Neural progenitor cell (in vitro differentiated cells): ENCODE results near the gene RXRA. TPM values are rescaled to one million over a fixed set of nuclear protein-coding genes. Genes with fewer than 3 reads are reported as not detected.

ENCODE experiments used
- DNase-seq: peaks from one replicate; pipeline ENCODE4 v3.0.0-alpha.2; 2016; ENCODE audit warnings: low spot score
- H2AFZ ChIP-seq: fragments of 200-600 bp; sonication (generic); replicated peaks from 2 replicates; pipeline ENCODE4 v1.6.1; 2016; ENCODE audit warnings: antibody characterized with exemption
- H3F3A ChIP-seq: fragments of 200-600 bp; sonication (generic); 2 replicates; pipeline ENCODE4 v1.6.1; 2016; ENCODE audit warnings: antibody characterized with exemption, low read depth
- H3K27ac ChIP-seq: fragments of 200-600 bp; sonication (generic); 2 replicates; pipeline ENCODE4 v1.5.1; 2016; ENCODE audit warnings: mild to moderate bottlenecking
- H3K27me3 ChIP-seq: fragments of 200-600 bp; sonication (generic); 2 replicates; pipeline ENCODE4 v1.6.1; 2016; ENCODE audit warnings: mild to moderate bottlenecking, moderate library complexity
- H3K36me3 ChIP-seq: fragments of 200-600 bp; sonication (generic); 2 replicates; pipeline ENCODE4 v1.5.1; 2016
- H3K4me1 ChIP-seq: fragments of 200-600 bp; sonication (generic); 2 replicates; pipeline ENCODE4 v1.6.1; 2016; ENCODE audit warnings: mixed run types
- H3K4me2 ChIP-seq: fragments of 200-600 bp; sonication (generic); 2 replicates; pipeline ENCODE4 v1.6.1; 2016
- H3K4me3 ChIP-seq: fragments of 200-600 bp; sonication (generic); 2 replicates; pipeline ENCODE4 v1.5.1; 2016
- H3K79me2 ChIP-seq: fragments of 200-600 bp; sonication (generic); 2 replicates; pipeline ENCODE4 v1.6.1; 2016; ENCODE audit warnings: low read depth
- H3K9ac ChIP-seq: fragments of 200-600 bp; sonication (generic); 2 replicates; pipeline ENCODE4 v1.6.1; 2016
- H3K9me3 ChIP-seq: fragments of 200-600 bp; sonication (generic); 2 replicates; pipeline ENCODE4 v1.5.1; 2016; ENCODE audit warnings: low read depth
- H4K20me1 ChIP-seq: fragments of 200-600 bp; sonication (generic); 2 replicates; pipeline ENCODE4 v1.6.1; 2016; ENCODE audit warnings: low read depth
- H3K27ac Mint-ChIP-seq: 3 replicates; pipeline ENCODE4 v1.8.0; 2021; ENCODE audit warnings: mixed read lengths
- H3K27me3 Mint-ChIP-seq: 2 replicates; pipeline ENCODE4 v1.8.0; 2022; ENCODE audit warnings: low read depth, mild to moderate bottlenecking, inconsistent platforms, moderate library complexity, mixed read lengths; ENCODE audit not compliant: insufficient read depth
- H3K36me3 Mint-ChIP-seq: 3 replicates; pipeline ENCODE4 v1.8.0; 2021; ENCODE audit warnings: mixed read lengths
- H3K4me1 Mint-ChIP-seq: 3 replicates; pipeline ENCODE4 v1.8.0; 2021; ENCODE audit warnings: mixed read lengths
- H3K4me3 Mint-ChIP-seq: 3 replicates; pipeline ENCODE4 v1.8.0; 2021; ENCODE audit warnings: mild to moderate bottlenecking, moderate library complexity, mixed read lengths
- H3K9me3 Mint-ChIP-seq: 3 replicates; pipeline ENCODE4 v1.8.0; 2020; ENCODE audit warnings: mixed read lengths
- CTCF ChIP-seq: fragments of 200-600 bp; sonication (generic); IDR thresholded peaks from 2 replicates; pipeline ENCODE4 v1.5.1; 2017; ENCODE audit warnings: antibody characterized with exemption, mild to moderate bottlenecking
- EZH2 ChIP-seq: fragments of 200-600 bp; sonication (generic); IDR thresholded peaks from 2 replicates; pipeline ENCODE4 v1.6.1; 2017; ENCODE audit warnings: antibody characterized with exemption, mild to moderate bottlenecking, moderate library complexity
- EZH2phosphoT487 ChIP-seq: fragments of 200-600 bp; sonication (generic); IDR thresholded peaks from 2 replicates; pipeline ENCODE4 v1.6.1; 2017; ENCODE audit warnings: antibody characterized with exemption
- total RNA-seq: library from RNA; depleted of rRNA; stranded (reverse); fragments of >200 nt; gene quantifications from 2 replicates; pipeline ENCODE4 v1.2.3, GENCODE V29; 2015; ENCODE audit warnings: low replicate concordance

Gene RXRA
- total RNA-seq, 1 donor from 2014 or later, result 11.6 TPM

GRCh38 chr9:134376386-134377142 lies 50.3 kb downstream of the RXRA start:
- no peak overlapping the region for H3K4me2 ChIP-seq
- no peak overlapping the region for H3K9ac ChIP-seq
- no peak for TF ChIP-seq EZH2phosphoT487
- no peak for TF ChIP-seq CTCF
- no peak for TF ChIP-seq EZH2
- peaks cover 100% of the 10 kb centered on the region for H4K20me1 ChIP-seq
- Mint-ChIP-seq H3K36me3 (no peaks in the 10 kb centered on the region), H3K9me3 (no peaks in the 10 kb centered on the region), H3K27me3 (peaks cover 2% of the 10 kb centered on the region), H3K4me3 (no peak overlapping the region), H3K27ac (peak overlapping the region; percentile 5), H3K4me1 (peaks cover 23% of the 10 kb centered on the region)
- H3K36me3 ChIP-seq, result no peaks in the 10 kb centered on the region
- H3K27me3 ChIP-seq, result no peaks in the 10 kb centered on the region
- peaks cover 100% of the 10 kb centered on the region for H3K79me2 ChIP-seq
- no peaks in the 10 kb centered on the region for H3K9me3 ChIP-seq
- H3K4me3 ChIP-seq, result no peak overlapping the region
- peaks cover 21% of the 10 kb centered on the region for H3K4me1 ChIP-seq
- H2AFZ ChIP-seq, result no peak overlapping the region
- H3K27ac ChIP-seq, result no peak overlapping the region
- no peak for DNase-seq
- no peaks in the 10 kb centered on the region for H3F3A ChIP-seq

GRCh38 chr9:134377143-134377484 lies 50.9 kb downstream of the RXRA start:
- no peak overlapping the region for H3K4me3 Mint-ChIP-seq
- no peaks in the 10 kb centered on the region for H3K36me3 ChIP-seq
- peaks cover 2% of the 10 kb centered on the region for H3K27me3 Mint-ChIP-seq
- DNase-seq, result no peak
- H3K36me3 Mint-ChIP-seq, result no peaks in the 10 kb centered on the region
- H4K20me1 ChIP-seq, result peaks cover 100% of the 10 kb centered on the region
- no peak overlapping the region for H3K4me3 ChIP-seq
- no peaks in the 10 kb centered on the region for H3K9me3 Mint-ChIP-seq
- H3K27ac ChIP-seq, result no peak overlapping the region
- no peak overlapping the region for H3K9ac ChIP-seq
- H3K9me3 ChIP-seq, result no peaks in the 10 kb centered on the region
- H3K4me2 ChIP-seq, result no peak overlapping the region
- peaks cover 21% of the 10 kb centered on the region for H3K4me1 ChIP-seq
- H3F3A ChIP-seq, result no peaks in the 10 kb centered on the region
- H2AFZ ChIP-seq, result no peak overlapping the region
- peaks cover 23% of the 10 kb centered on the region for H3K4me1 Mint-ChIP-seq
- no peak for TF ChIP-seq CTCF
- no peaks in the 10 kb centered on the region for H3K27me3 ChIP-seq
- no peak overlapping the region for H3K27ac Mint-ChIP-seq
- H3K79me2 ChIP-seq, result peaks cover 100% of the 10 kb centered on the region

- Mint-ChIP-seq H3K27ac (no peak overlapping the region), H3K4me3 (no peak overlapping the region), H3K4me1 (peaks cover 23% of the 10 kb centered on the region), H3K27me3 (peaks cover 2% of the 10 kb centered on the region), H3K36me3 (no peaks in the 10 kb centered on the region), H3K9me3 (no peaks in the 10 kb centered on the region)
- peaks cover 99% of the 10 kb centered on the region for H3K79me2 ChIP-seq
- no peaks in the 10 kb centered on the region for H3K27me3 ChIP-seq
- H3K9me3 ChIP-seq, result no peaks in the 10 kb centered on the region
- no peaks in the 10 kb centered on the region for H3F3A ChIP-seq
- TF ChIP-seq EZH2phosphoT487 (no peak), CTCF (no peak), EZH2 (no peak)
- H3K27ac ChIP-seq, result no peak overlapping the region
- no peak overlapping the region for H3K4me2 ChIP-seq
- H2AFZ ChIP-seq, result no peak overlapping the region
- peaks cover 21% of the 10 kb centered on the region for H3K4me1 ChIP-seq
- H4K20me1 ChIP-seq, result peaks cover 100% of the 10 kb centered on the region
- H3K9ac ChIP-seq, result no peak overlapping the region
- no peak for DNase-seq
- no peaks in the 10 kb centered on the region for H3K36me3 ChIP-seq
- no peak overlapping the region for H3K4me3 ChIP-seq
Observed at GRCh38 chr9:134377976-134378375, 51.7 kb downstream of the RXRA start.
